Measurements from ENCODE around the gene MARK2. TPM values are rescaled to one million over a fixed set of nuclear protein-coding genes. Genes with fewer than 3 reads are reported as not detected.

The MARK2 gene
- total and polyA plus RNA-seq, 10 of the 15 experiments (the other 5 are each of a cell fraction or from before 2014, with no cell fraction given), result 0.19 to 29.5 (median 13.2) TPM

DNA sequence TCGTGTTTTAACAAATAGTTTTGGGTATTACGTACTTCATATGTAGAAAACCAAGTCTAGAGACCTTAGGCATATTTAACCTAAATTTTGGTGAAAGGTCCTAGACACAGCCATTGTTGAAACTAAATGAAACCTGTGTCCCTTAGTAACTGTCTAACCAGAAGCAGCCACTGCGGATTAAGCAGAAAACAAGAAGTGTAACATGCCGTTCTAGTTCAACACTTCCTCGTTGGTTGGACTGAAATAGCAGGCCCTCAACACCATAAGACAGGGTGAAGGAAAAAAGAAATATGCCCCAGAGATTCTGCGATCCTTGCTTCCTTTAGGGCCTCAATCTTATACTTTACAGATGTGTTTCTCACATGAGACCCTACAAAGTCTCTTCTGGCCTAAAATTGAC is 101.9 kb downstream of the MARK2 start:
- RAD21 ChIA-PET (ENCODE audit: unreplicated experiment), result interaction anchor here (6.0 kb wide), 1 partner anchor 102 kb away, joined by 101 read pairs; the partner anchor contains the start of gene MARK2
- in situ Hi-C loops (cut with MboI), result no loop called here
- Histone ChIP-seq H4K20me1 (ENCODE audit: control insufficient read depth, insufficient read depth) (no peaks in the 10 kb centered on the region), H3K27ac (ENCODE audit: control insufficient read depth, insufficient read depth) (peak overlapping the region; percentile 35), H3K4me3 (peak overlapping the region; percentile 91; the same call in 1 of the 2 replicates), H3K4me1 (ENCODE audit: control insufficient read depth, insufficient read depth, low read length) (peaks cover 24% of the 10 kb centered on the region; the same call in 1 of the 2 replicates), H3K9ac (ENCODE audit: control insufficient read depth, insufficient read depth, low read length) (peak overlapping the region; percentile 24; the same call in 1 of the 2 replicates), H3K79me2 (ENCODE audit: control insufficient read depth, insufficient read depth, low read length) (peaks cover 43% of the 10 kb centered on the region), H3K4me2 (ENCODE audit: control insufficient read depth, insufficient read depth) (peak overlapping the region; percentile 77), H2AFZ (ENCODE audit: control insufficient read depth, low read depth, low read length) (peak overlapping the region; percentile 41; the same call in 1 of the 2 replicates), H3K27me3 (replicated peaks in 1 of 2; ENCODE audit: control insufficient read depth in 2 of 2, insufficient read depth in 2 of 2, low read length in 1 of 2) (no peaks in the 10 kb centered on the region), H3K36me3 (ENCODE audit: control insufficient read depth in 2 of 2, insufficient read depth in 2 of 2, low read length in 1 of 2) (peaks cover 0 to 6% of the 10 kb centered on the region in 2 experiments; a peak in 1 of 4 replicates), H3K9me3 (replicated peaks; ENCODE audit: control insufficient read depth, insufficient read depth, low read length) (no peaks in the 10 kb centered on the region)
- FAIRE-seq (peak; percentile 62), ATAC-seq (no peak), DNase-seq (ENCODE audit: low read depth, low spot score) (no peak)
- POLR2A ChIA-PET, result no interaction called here
- intact Hi-C loops (cut with micrococcal nuclease; ENCODE audit: unreplicated experiment), result no loop called here
- SMC1A ChIA-PET (ENCODE audit: uncharacterized antibody, unreplicated experiment), result no interaction called here
- TF ChIP-seq WRNIP1 (IDR thresholded peaks at IDR 0.05; ENCODE audit: borderline replicate concordance, low read depth, low read length), result no peak
- peak; percentile 63; the same call in 1 of the 2 replicates for TF ChIP-seq SPI1 (IDR thresholded peaks at IDR 0.05; ENCODE audit: borderline replicate concordance, insufficient read depth, low read depth, low read length)
- CTCF ChIA-PET, result interaction anchor here (12.7 kb wide), 1 partner anchor 103 kb away, joined by 271 read pairs; the partner anchor contains the start of gene MARK2
- BruUV-seq (replicated peaks), result TSS peak; percentile 66
- 52% methylated on average over 6 of the region's 6 CpGs for WGBS (ENCODE audit: insufficient coverage, insufficient replicate concordance, low lambda C conversion rate, missing lambda C conversion rate)

DNA sequence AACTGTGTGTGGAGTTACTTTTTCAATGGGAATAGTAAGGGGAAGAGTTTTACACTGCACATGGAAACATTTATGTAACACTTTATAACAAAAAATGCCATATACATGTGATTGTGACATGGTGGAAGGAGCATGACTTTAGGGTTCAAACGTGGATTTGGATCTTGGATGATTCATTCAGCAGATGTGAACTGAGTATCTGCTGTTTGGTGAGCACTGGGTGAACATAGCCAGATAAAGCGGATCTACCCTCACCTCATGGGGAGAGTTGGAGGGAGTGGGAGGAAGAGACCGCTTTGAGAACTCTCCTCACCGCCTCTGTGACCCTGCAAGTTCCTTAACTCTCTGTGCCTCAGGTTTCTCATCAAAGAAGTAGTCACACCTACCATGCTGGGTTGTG is 103.0 kb downstream of the MARK2 start:
- Histone ChIP-seq H3K27ac (ENCODE audit: control insufficient read depth, insufficient read depth) (no peak overlapping the region), H3K9me3 (replicated peaks; ENCODE audit: control insufficient read depth, insufficient read depth, low read length) (no peaks in the 10 kb centered on the region), H3K27me3 (replicated peaks in 1 of 2; ENCODE audit: control insufficient read depth in 2 of 2, insufficient read depth in 2 of 2, low read length in 1 of 2) (no peaks in the 10 kb centered on the region), H3K4me2 (ENCODE audit: control insufficient read depth, insufficient read depth) (no peak overlapping the region), H2AFZ (ENCODE audit: control insufficient read depth, low read depth, low read length) (no peak overlapping the region), H3K79me2 (ENCODE audit: control insufficient read depth, insufficient read depth, low read length) (peaks cover 43% of the 10 kb centered on the region), H3K4me1 (ENCODE audit: control insufficient read depth, insufficient read depth, low read length) (peaks cover 24% of the 10 kb centered on the region; the same call in 1 of the 2 replicates), H3K9ac (ENCODE audit: control insufficient read depth, insufficient read depth, low read length) (no peak overlapping the region), H3K36me3 (ENCODE audit: control insufficient read depth in 2 of 2, insufficient read depth in 2 of 2, low read length in 1 of 2) (peaks cover 8 to 9% of the 10 kb centered on the region in 2 experiments; a peak in 3 of 4 replicates), H3K4me3 (no peak overlapping the region), H4K20me1 (ENCODE audit: control insufficient read depth, insufficient read depth) (no peaks in the 10 kb centered on the region)
- BruUV-seq (replicated peaks), result no TSS peak
- RAD21 ChIA-PET (ENCODE audit: unreplicated experiment), result interaction anchor here (6.0 kb wide), 1 partner anchor 104 kb away, joined by 101 read pairs; the partner anchor contains the start of gene MARK2
- in situ Hi-C loops (cut with MboI), result no loop called here
- POLR2A ChIA-PET, result interaction anchor here (1.4 kb wide), 1 partner anchor 10 kb away, joined by 6 read pairs; no protein-coding TSS in a partner anchor
- intact Hi-C loops (cut with micrococcal nuclease; ENCODE audit: unreplicated experiment), result no loop called here
- FAIRE-seq (no peak), DNase-seq (ENCODE audit: low read depth, low spot score) (no peak), ATAC-seq (no peak)
- WGBS (ENCODE audit: insufficient coverage, insufficient replicate concordance, low lambda C conversion rate, missing lambda C conversion rate), result 75% methylated on average over 4 of the region's 4 CpGs
- CTCF ChIA-PET, result interaction anchor here (0.9 to 12.7 kb wide), 3 partner anchors 9 to 174 kb away, joined by 3 to 271 read pairs (median 6); partner anchors contain the start of genes MARK2 and ZFTA
- SMC1A ChIA-PET (ENCODE audit: uncharacterized antibody, unreplicated experiment), result interaction anchor here (1.4 to 11.4 kb wide), 3 partner anchors 10 to 105 kb away, joined by 5 to 234 read pairs (median 6); partner anchors contain the start of gene MARK2
- TF ChIP-seq EZH2 (IDR thresholded peaks at IDR 0.05; ENCODE audit: borderline replicate concordance, control insufficient read depth, low read depth, low read length), result no peak
- no peak for TF ChIP-seq ATF3 (IDR thresholded peaks at IDR 0.05; ENCODE audit: borderline replicate concordance, extremely low read depth, low read depth, low read length)
- no peak for TF ChIP-seq NR2F1 (conservative IDR thresholded peaks at IDR 0.05)
- TF ChIP-seq SMARCA5 (IDR thresholded peaks at IDR 0.05), result no peak
- TF ChIP-seq PAX8 (IDR thresholded peaks at IDR 0.05), result no peak
- TF ChIP-seq, protein P1, sequence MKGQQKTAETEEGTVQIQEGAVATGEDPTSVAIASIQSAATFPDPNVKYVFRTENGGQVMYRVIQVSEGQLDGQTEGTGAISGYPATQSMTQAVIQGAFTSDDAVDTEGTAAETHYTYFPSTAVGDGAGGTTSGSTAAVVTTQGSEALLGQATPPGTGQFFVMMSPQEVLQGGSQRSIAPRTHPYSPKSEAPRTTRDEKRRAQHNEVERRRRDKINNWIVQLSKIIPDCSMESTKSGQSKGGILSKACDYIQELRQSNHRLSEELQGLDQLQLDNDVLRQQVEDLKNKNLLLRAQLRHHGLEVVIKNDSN (IDR thresholded peaks at IDR 0.05; ENCODE audit: borderline replicate concordance, extremely low read length, insufficient read depth, low read depth, low read length), result no peak
- TF ChIP-seq, protein P2, sequence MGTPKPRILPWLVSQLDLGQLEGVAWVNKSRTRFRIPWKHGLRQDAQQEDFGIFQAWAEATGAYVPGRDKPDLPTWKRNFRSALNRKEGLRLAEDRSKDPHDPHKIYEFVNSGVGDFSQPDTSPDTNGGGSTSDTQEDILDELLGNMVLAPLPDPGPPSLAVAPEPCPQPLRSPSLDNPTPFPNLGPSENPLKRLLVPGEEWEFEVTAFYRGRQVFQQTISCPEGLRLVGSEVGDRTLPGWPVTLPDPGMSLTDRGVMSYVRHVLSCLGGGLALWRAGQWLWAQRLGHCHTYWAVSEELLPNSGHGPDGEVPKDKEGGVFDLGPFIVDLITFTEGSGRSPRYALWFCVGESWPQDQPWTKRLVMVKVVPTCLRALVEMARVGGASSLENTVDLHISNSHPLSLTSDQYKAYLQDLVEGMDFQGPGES (IDR thresholded peaks at IDR 0.05), result no peak
- no peak for TF ChIP-seq MYC (IDR thresholded peaks at IDR 0.05; ENCODE audit: insufficient read depth, insufficient read length, insufficient replicate concordance, low read length, severe bottlenecking)
- no peak for TF ChIP-seq IKZF2 (IDR thresholded peaks at IDR 0.05)
- TF ChIP-seq NR2C1 (IDR thresholded peaks at IDR 0.05), result no peak
- TF ChIP-seq E2F4 (IDR thresholded peaks at IDR 0.05; ENCODE audit: low read depth, low read length), result no peak

Measured in GM12878 (cell line).